Colonic mucosa (tissue), 4 donors: ENCODE measurements around the gene C3orf85. TPM values are rescaled to one million over a fixed set of nuclear protein-coding genes. Genes with fewer than 3 reads are reported as not detected.

ENCODE experiments used
- DNase-seq: peaks from one replicate; pipeline ENCODE4 v3.0.0-alpha.2; 2020
- H3K27ac ChIP-seq: fragments of 200-600 bp; one replicate; pipeline ENCODE4 v1.8.0; 2021
- H3K27me3 ChIP-seq: fragments of 200-600 bp; one replicate; pipeline ENCODE4 v1.8.0; 2021
- H3K36me3 ChIP-seq: fragments of 200-600 bp; one replicate; pipeline ENCODE4 v1.8.0; 2021
- H3K4me1 ChIP-seq: fragments of 200-600 bp; one replicate; pipeline ENCODE4 v1.8.0; 2021; ENCODE audit warnings: mild to moderate bottlenecking
- H3K4me3 ChIP-seq: fragments of 200-600 bp; one replicate; pipeline ENCODE4 v1.8.0; 2021
- H3K9ac ChIP-seq, 2 donors: one replicate each; pipeline ENCODE4 v1.7.0; 2013; ENCODE audit warnings: control low read depth in 2 of 2, low read depth in 2 of 2, low read length in 2 of 2
- H3K9me3 ChIP-seq: fragments of 200-600 bp; one replicate; pipeline ENCODE4 v1.8.0; 2021
- CTCF ChIP-seq: fragments of 200-600 bp; IDR thresholded peaks from one replicate; pipeline ENCODE4 v1.8.0; 2022; ENCODE audit warnings: antibody characterized with exemption, mild to moderate bottlenecking
- intact Hi-C: fragments of 100-400 bp; cut with DNase I; formaldehyde crosslinking; loops from one replicate; pipeline ENCODE4 v1.14.1; 2022
- total RNA-seq, 2 donors: library from RNA; stranded (reverse); fragmentation: NEBNext Ultra II Directional in 1 of 2; extraction: Animal tissue kit (Norgen Biotek cat#: 25700) in 1 of 2; gene quantifications; one replicate each; pipeline ENCODE4 v1.2.1, GENCODE V29; 2021
- donor health status: healthy.
- donor health status: DM: no; HTN: no; CAD: no.
- donor health status: DM: no; HTN: no; CAD: no.

The C3orf85 gene
- total RNA-seq, 2 donors from 2014 or later: 10.5 to 18.8 TPM

GRCh38 chr3:109165905-109166304 is 29.4 kb downstream of the C3orf85 start:
- no peak for TF ChIP-seq CTCF
- no peaks in the 10 kb centered on the region for H3K4me1 ChIP-seq
- no peaks in the 10 kb centered on the region for H3K9me3 ChIP-seq
- H3K27ac ChIP-seq: no peak overlapping the region
- no peak overlapping the region for H3K9ac ChIP-seq
- H3K4me3 ChIP-seq: no peak overlapping the region
- H3K27me3 ChIP-seq: no peaks in the 10 kb centered on the region
- DNase-seq: no peak
- intact Hi-C loops: no loop called here
- H3K36me3 ChIP-seq: no peaks in the 10 kb centered on the region

- H3K4me1 ChIP-seq: no peaks in the 10 kb centered on the region
- H3K27ac ChIP-seq: no peak overlapping the region
- H3K4me3 ChIP-seq: no peak overlapping the region
- no peaks in the 10 kb centered on the region for H3K9me3 ChIP-seq
- intact Hi-C loops: no loop called here
- no peaks in the 10 kb centered on the region for H3K27me3 ChIP-seq
- DNase-seq: no peak
- no peak overlapping the region for H3K9ac ChIP-seq
- no peak for TF ChIP-seq CTCF
- no peaks in the 10 kb centered on the region for H3K36me3 ChIP-seq
These were observed 35.0 kb downstream of the C3orf85 start for GRCh38 chr3:109171479-109171878.

- intact Hi-C loops: no loop called here
- Histone ChIP-seq H3K4me1 (no peaks in the 10 kb centered on the region), H3K9me3 (no peaks in the 10 kb centered on the region), H3K9ac (no peak overlapping the region), H3K36me3 (no peaks in the 10 kb centered on the region), H3K4me3 (no peak overlapping the region), H3K27ac (no peak overlapping the region), H3K27me3 (no peaks in the 10 kb centered on the region)
- DNase-seq: no peak
- TF ChIP-seq CTCF: no peak
These were observed 38.9 kb downstream of the C3orf85 start for GRCh38 chr3:109175411-109175810.

- Histone ChIP-seq H3K4me1 (no peaks in the 10 kb centered on the region), H3K27ac (no peak overlapping the region), H3K36me3 (no peaks in the 10 kb centered on the region), H3K9ac (no peak overlapping the region), H3K4me3 (no peak overlapping the region), H3K27me3 (no peaks in the 10 kb centered on the region), H3K9me3 (no peaks in the 10 kb centered on the region)
- no peak for DNase-seq
- intact Hi-C loops: no loop called here
- no peak for TF ChIP-seq CTCF
These were observed 40.2 kb downstream of the C3orf85 start for GRCh38 chr3:109176726-109177125.

GRCh38 chr3:109177908-109178307 is 41.4 kb downstream of the C3orf85 start:
- Histone ChIP-seq H3K9me3 (no peaks in the 10 kb centered on the region), H3K4me1 (no peaks in the 10 kb centered on the region), H3K27ac (no peak overlapping the region), H3K9ac (no peak overlapping the region), H3K36me3 (no peaks in the 10 kb centered on the region), H3K4me3 (no peak overlapping the region), H3K27me3 (no peaks in the 10 kb centered on the region)
- intact Hi-C loops: no loop called here
- DNase-seq: no peak
- no peak for TF ChIP-seq CTCF

DNA sequence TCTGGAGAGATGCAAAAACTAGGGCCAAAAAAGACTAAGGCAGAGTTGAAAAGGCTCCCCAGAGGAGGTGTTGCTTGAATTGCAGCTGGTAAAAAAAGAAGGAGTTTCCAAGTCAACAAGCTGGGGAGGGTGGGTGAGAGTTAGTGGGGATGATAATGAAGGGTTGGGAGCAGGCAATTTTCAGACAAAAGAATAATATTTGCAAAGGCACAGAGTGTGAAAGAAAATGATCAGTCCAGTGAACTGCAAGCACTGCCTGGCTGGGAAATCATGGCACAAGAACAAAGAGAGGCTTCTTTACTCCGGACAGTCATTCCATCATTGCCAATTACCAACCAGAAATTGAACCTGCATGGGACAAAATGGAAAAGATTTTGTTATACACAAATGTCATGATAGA is 42.2 kb downstream of the C3orf85 start:
- intact Hi-C loops: no loop called here
- Histone ChIP-seq H3K4me1 (no peaks in the 10 kb centered on the region), H3K9me3 (no peaks in the 10 kb centered on the region)

More for the DNA sequence above, 42.2 kb downstream of the C3orf85 start:
- Histone ChIP-seq H3K36me3 (no peaks in the 10 kb centered on the region), H3K27me3 (no peaks in the 10 kb centered on the region), H3K4me3 (no peak overlapping the region), H3K27ac (no peak overlapping the region), H3K9ac (no peak overlapping the region)
- TF ChIP-seq CTCF: no peak
- DNase-seq: no peak
